GM19238 (cell line): ENCODE measurements around the gene FOXN3.

Experiments used
- DNase-seq: peaks from one replicate; pipeline ENCODE4 v3.0.0; 2011; ENCODE audit warnings: low spot score; ENCODE audit not compliant: insufficient read length

FOXN3 gene

DNA sequence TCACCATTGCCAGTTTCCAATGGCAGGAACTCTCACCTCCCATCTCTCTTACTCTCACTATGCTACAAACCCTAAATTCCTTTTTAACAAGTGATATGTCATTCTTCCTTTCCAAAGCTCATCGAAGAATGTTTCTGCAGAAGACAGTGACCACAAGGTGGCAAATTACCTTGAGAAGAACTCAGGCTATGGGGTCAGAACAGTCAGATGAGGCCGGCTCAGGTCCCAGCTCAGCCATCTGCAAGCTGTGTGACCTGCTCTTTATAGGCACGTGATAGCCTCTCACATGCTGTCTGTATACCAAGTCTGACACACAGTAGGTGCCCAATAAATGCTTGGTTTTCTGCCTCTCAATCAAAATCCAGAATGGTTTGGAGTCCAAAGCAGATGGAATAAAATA is 80.7 kb downstream of the FOXN3 start:
- DNase-seq = no peak

DNA sequence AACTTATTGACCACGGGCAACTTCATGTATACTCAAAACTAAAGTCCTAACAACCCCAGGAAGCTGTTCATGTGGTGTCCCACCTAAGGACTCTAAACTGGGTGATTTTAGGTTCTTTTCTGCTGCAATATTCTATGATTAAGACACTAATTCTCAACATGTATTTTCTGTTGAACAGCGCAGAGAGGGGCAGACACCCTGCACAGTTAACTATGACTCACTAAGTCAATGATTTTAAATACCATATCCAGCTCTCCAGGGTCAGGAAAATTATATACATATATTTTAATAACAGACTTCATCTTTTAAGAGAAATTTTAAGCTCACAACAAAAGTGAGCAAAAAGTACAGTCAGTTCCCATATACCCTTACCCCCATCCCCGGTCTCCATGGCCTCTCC is 85.0 kb downstream of the FOXN3 start:
- DNase-seq = no peak

DNA sequence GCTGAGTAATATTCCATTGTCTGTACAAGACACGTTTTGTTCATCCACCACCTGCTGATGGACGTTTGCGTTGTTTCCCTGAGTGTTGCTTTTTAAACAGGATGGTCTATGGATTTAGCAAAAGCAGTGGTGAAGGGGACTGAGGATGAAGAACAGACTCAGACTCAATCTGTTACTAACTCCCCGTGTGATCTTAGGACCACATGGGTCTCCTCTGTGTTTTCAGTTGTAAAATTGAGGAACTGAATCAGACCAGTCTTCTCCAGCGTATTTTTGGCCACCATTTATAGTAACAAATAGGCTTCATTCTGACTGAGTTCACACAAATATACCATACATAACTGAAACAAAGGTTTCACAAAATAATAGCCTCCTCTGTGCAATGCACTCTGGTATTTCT is 85.6 kb downstream of the FOXN3 start:
- DNase-seq = no peak

DNA sequence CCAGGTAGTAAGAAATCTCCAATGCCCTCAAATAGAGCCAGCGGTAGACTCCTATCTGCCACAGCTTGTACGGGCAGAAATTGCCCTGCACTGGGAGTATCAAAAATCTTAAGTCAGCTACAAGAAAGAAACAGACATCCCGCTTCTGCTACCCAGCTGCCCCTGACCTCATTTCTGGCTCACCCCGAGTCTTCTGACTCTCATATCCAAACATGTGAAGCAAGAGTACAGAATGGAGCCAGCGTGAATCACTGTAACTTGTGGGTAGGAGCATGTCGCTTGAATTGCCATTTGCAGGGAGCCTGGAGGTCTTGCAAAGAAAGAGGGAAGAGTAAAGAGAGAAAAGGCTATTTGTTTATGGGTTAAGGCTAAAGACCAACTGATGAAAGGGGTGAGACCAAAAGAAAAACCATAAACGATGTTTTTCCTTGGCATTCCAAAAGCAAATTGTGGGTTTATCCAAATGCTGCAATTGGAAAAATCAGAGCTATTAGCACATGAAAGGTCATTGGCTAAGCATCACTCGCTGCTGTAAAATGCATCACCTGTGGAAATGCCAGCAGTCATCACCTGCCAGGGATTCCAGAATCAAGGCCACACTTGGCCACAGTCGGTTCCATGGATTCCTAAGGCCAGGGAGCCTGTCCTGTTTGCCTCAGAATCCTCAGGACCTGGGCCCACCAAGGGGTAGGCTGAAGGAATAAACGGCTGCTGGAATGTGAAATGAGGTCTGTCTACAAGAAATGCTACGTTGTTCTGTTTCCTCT is 86.6 kb downstream of the FOXN3 start:
- DNase-seq = no peak

GRCh38 chr14:89327771-89328212 is 89.2 kb downstream of the FOXN3 start:
- no peak for DNase-seq

DNA sequence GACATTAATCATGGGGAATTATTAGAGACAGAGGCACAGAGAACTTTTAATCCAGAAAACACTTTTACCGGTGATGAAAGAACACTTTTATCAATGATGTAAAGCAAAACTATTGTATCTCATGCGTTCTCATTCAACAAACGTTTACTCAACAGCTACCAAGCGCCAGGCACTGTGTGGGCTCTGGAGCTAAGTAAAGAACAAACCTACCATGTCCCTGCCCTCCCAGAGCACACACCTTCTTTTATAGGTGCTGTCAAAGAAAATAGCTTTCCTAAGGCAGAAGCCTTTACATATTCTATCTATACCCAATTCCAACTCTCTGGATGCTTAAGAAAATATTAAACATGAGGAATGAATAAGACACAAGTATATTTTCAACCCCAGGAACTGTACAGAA is 91.1 kb downstream of the FOXN3 start:
- DNase-seq = no peak

DNA sequence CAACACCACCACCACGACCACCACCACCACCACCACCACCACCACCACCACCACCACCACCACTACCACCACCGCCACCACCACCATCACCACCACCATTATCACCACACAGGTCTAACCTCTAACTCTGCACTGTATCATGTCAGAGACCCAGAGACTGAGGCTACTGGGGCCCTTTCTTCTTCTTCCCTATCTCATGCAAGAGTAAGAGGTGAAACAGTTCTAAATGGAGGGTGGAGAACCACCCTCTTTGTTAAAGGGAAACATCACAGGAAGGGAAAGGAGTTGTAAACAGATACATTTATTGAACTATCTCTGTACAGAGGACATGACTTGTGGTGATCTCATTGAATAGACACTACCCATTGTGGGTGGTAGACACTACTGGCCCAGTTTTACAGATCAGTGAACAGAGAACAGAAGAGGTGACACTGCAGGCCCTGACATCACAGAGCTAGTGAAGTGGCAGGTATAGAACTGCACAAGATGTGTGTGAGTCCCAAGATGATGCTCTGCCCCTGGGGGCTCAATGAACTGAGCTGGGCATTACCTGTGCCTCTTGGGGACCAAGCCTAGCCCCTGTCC is 91.6 kb downstream of the FOXN3 start:
- DNase-seq = no peak

DNA sequence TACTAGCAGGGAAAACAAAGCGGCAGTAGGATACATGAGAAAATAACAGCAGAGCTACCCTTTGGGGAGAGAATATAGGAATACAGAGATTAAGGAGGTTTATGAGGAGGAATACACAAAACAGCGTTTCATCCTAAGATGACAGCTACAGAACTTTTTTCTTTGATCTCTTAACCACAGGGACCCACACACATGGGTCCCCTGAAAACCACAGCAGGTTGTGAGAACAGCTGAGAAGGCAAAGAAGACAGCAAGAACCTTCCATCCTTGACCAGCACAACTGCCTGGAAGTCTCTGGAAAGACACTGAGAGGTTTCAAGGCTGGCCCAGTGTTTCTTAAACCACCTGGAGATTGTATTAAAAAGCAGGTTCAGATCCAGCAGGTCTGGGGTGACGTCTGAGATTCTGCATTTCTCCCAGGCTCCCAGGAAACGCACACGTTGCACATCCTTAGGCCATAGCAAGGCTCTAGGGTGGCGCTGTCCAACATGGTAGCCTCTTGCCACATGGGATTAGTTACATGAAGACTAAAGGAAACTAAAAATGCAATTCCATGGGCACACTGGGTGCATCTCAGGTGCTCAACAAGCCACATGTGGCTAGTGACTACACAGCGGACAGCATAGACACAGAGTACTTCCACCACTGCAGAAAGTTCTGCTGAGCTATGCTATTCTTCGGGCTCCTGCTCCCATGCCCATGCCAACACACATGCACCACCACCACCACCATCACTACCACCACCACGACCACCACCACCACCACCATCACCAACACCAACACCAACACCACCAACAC is 92.3 kb downstream of the FOXN3 start:
- no peak for DNase-seq

- no peak for DNase-seq
Measured at GRCh38 chr14:89320381-89321000, 96.5 kb downstream of the FOXN3 start.

GRCh38 chr14:89319687-89320086 is 97.3 kb downstream of the FOXN3 start:
- DNase-seq = no peak

GRCh38 chr14:89317051-89317691 is 99.9 kb downstream of the FOXN3 start:
- no peak for DNase-seq

GRCh38 chr14:89315493-89316470 is 101.3 kb downstream of the FOXN3 start:
- DNase-seq = no peak

- no peak for DNase-seq
Measured at GRCh38 chr14:89314274-89314673, 102.8 kb downstream of the FOXN3 start.

DNA sequence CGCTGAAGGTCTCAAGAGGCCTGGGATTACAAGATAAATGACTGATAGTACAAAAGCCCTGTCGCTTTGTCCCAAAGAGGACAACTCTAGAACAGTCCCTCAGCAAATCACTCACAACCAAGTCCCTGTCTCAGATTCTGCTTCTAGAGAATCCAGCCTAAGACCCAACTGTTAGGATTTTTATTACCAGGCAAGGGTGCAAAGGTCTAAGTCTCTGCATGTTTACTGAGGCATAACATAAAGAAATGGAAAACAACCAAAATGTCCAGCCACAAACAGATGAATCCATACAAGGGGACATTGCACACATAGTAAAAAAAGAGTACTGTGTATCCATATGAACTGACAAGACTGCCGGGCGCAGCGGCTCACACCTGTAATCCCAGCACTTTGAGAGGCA is 104.1 kb downstream of the FOXN3 start:
- DNase-seq = no peak

- DNase-seq = no peak
Measured at GRCh38 chr14:89310211-89310610, 106.8 kb downstream of the FOXN3 start.

GRCh38 chr14:89309670-89310177 is 107.3 kb downstream of the FOXN3 start:
- DNase-seq = no peak

DNA sequence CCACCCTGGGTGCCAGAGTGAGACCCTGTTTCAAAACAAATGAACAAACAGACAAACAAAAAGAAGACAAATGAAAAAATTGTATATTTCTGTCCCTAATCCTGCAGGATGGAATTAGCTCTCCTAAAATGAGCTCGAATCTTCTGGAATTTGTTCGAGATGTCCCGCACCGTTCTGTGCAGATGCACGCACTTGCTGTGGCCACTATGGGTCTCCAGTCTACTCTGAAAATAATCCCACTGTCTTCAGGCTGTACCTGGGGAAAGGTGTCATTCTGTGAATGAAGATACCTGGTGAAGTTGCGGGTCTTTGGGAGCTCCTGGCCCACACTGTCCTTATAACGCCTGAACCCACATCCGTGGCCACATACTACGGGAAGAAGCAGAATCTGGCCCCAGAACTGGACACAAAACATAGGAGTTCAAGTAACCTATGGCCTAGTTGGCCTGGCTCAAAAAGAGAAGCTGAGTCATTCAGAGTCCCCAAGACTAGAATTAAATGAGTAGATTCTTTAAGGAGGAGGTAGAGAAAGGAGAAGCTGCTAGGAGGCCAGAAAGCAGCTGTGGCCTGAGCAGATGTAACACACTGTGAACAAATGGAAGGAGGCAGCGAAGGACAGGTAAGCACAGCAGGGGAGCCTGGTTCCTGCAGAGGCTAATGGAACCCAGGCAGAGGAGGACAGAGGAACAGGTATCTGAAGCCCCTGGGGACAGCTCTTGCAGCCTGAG is 108.6 kb downstream of the FOXN3 start:
- no peak for DNase-seq

GRCh38 chr14:89307409-89307808 is 109.6 kb downstream of the FOXN3 start:
- no peak for DNase-seq

- DNase-seq = no peak
Measured at GRCh38 chr14:89304972-89305703, 111.9 kb downstream of the FOXN3 start.
